Tibial nerve (tissue), 4 donors: Measurements from ENCODE around the gene SH3BP2. TPM values are rescaled to one million over a fixed set of nuclear protein-coding genes. Genes with fewer than 3 reads are reported as not detected.

Experiments used
- DNase-seq, 2 donors: peaks; one replicate each; pipeline ENCODE4 v3.0.0-alpha.2; 2019; ENCODE audit warnings: low spot score in 2 of 2
- H3K27ac ChIP-seq, 4 donors: fragments of 200-600 bp; sonication (generic) in 3 of 4; one replicate each; pipeline ENCODE4 v1.5.1; 2017 to 2019; ENCODE audit warnings: mild to moderate bottlenecking in 1 of 4
- H3K27me3 ChIP-seq, 2 donors: fragments of 200-600 bp; sonication (generic) in 1 of 2; one replicate each; pipeline versions ENCODE4 v1.5.1 to v1.6.0; 2017 to 2019
- H3K36me3 ChIP-seq, 3 donors: fragments of 200-600 bp; sonication (generic); one replicate each; pipeline ENCODE4 v1.5.1; 2018 to 2019
- H3K4me1 ChIP-seq, 4 donors: fragments of 200-600 bp; sonication (generic) in 3 of 4; one replicate each; pipeline ENCODE4 v1.5.1; 2017 to 2019
- H3K4me3 ChIP-seq, 4 donors: fragments of 200-600 bp; sonication (generic) in 3 of 4; one replicate each; pipeline ENCODE4 v1.5.1; 2017 to 2019; ENCODE audit warnings: mild to moderate bottlenecking in 1 of 4, moderate library complexity in 1 of 4
- H3K9me3 ChIP-seq, 4 donors: fragments of 200-600 bp; sonication (generic) in 3 of 4; one replicate each; pipeline ENCODE4 v1.5.1; 2017 to 2019
- EP300 ChIP-seq, 2 donors: sonication (generic); formaldehyde crosslinking; IDR thresholded peaks; one replicate each; pipeline ENCODE4 v1.6.1; 2017; ENCODE audit warnings: antibody characterized with exemption in 2 of 2, mild to moderate bottlenecking in 1 of 2
- POLR2A ChIP-seq, 2 donors: fragments of 450-650 bp; IDR thresholded peaks; one replicate each; pipeline ENCODE4 v1.6.1; 2017; ENCODE audit warnings: antibody characterized with exemption in 2 of 2, mild to moderate bottlenecking in 2 of 2, moderate library complexity in 2 of 2
- WGBS, 2 donors: methylation state at CpG; one replicate each; pipeline ENCODE4 v1.1.5; 2018; 5-methylcytosine and 5-hydroxymethylcytosine counted together
- total RNA-seq, 4 donors: library from RNA; depleted of rRNA; stranded (reverse); fragments of >200 nt; gene quantifications; one replicate each; pipeline ENCODE4 v1.1.0, GENCODE V29; 2016
- TF ChIP-seq, protein P1 (sequence below), 5 experiments: fragments of 200-600 bp in 3 of 5; fragments of 450-650 bp in 2 of 5; sonication (generic) in 3 of 5; IDR thresholded peaks; one replicate each; pipeline ENCODE4 v1.5.1; 2016 to 2019; ENCODE audit warnings: antibody characterized with exemption in 5 of 5, mild to moderate bottlenecking in 3 of 5, moderate library complexity in 2 of 5

SH3BP2 gene
- total RNA-seq, 4 donors from 2014 or later = 70.5 to 161 (median 77.8) TPM

DNA sequence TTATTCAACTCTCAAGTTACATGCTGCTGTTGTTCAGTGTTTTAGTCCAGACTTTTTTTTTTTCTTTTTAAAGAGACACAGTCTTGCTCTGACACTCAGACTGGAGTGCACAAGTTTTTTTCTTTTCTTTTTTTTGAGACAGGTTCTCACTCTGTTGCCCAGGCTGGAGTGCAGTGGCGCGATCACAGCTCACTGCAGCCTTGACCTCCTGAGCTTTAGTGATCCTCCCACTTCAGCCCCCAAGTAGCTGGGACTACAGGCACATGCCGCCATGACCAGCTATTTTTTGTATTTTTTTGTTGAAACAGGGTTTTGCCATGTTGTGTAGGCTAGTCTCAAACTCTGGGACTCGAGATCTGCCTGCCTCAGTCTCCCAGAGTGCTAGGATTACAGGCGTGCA lies 62.7 kb downstream of the SH3BP2 start:
- H3K36me3 ChIP-seq = peaks cover 0 to 24% (median 6%) of the 10 kb centered on the region in 3 donors
- peaks cover 0 to 96% (median 67%) of the 10 kb centered on the region in 4 donors for H3K4me1 ChIP-seq
- peak overlapping the region in 1 of 4 donors; percentile 13 for H3K27ac ChIP-seq
- TF ChIP-seq POLR2A (IDR thresholded peaks at IDR 0.05) (no peak), EP300 (IDR thresholded peaks at IDR 0.05) (no peak)
- TF ChIP-seq, protein P1, sequence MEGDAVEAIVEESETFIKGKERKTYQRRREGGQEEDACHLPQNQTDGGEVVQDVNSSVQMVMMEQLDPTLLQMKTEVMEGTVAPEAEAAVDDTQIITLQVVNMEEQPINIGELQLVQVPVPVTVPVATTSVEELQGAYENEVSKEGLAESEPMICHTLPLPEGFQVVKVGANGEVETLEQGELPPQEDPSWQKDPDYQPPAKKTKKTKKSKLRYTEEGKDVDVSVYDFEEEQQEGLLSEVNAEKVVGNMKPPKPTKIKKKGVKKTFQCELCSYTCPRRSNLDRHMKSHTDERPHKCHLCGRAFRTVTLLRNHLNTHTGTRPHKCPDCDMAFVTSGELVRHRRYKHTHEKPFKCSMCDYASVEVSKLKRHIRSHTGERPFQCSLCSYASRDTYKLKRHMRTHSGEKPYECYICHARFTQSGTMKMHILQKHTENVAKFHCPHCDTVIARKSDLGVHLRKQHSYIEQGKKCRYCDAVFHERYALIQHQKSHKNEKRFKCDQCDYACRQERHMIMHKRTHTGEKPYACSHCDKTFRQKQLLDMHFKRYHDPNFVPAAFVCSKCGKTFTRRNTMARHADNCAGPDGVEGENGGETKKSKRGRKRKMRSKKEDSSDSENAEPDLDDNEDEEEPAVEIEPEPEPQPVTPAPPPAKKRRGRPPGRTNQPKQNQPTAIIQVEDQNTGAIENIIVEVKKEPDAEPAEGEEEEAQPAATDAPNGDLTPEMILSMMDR (IDR thresholded peaks at IDR 0.05) = no peak
- no peaks in the 10 kb centered on the region for H3K27me3 ChIP-seq
- no peaks in the 10 kb centered on the region for H3K9me3 ChIP-seq
- WGBS, 2 donors = 85 to 88% methylated on average over 5 of the region's 5 CpGs
- DNase-seq = no peak
- no peak overlapping the region for H3K4me3 ChIP-seq

DNA sequence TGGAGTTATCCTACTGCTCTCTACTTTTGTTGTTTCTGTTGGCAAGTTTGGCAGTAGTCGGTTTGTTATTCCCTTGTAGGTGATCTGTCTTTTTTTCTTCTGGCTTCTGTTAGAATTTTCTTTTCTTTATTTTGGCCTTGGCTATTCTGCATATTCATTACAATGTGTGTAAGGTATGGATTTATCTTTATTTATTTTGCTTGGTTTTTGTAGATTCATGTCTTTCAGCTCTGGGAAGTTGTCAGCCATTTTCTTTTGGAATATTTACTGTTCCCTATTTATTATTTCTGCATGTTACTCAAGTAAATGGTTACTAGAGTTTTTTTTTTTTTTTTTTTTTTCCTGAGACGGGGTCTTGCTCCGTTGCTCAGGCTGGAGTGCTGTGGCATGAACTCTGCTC lies 63.4 kb downstream of the SH3BP2 start:
- 86 to 91% methylated on average over 3 of the region's 3 CpGs for WGBS, 2 donors
- TF ChIP-seq EP300 (IDR thresholded peaks at IDR 0.05) = no peak
- TF ChIP-seq POLR2A (IDR thresholded peaks at IDR 0.05) = no peak
- TF ChIP-seq, protein P1 (IDR thresholded peaks at IDR 0.05) = no peak
- Histone ChIP-seq H3K36me3 (peaks cover 0 to 24% (median 6%) of the 10 kb centered on the region in 3 donors), H3K27ac (peak overlapping the region in 1 of 4 donors; percentile 13), H3K4me1 (peaks cover 0 to 96% (median 70%) of the 10 kb centered on the region in 4 donors), H3K27me3 (no peaks in the 10 kb centered on the region), H3K9me3 (no peaks in the 10 kb centered on the region), H3K4me3 (no peak overlapping the region)
- no peak for DNase-seq

DNA sequence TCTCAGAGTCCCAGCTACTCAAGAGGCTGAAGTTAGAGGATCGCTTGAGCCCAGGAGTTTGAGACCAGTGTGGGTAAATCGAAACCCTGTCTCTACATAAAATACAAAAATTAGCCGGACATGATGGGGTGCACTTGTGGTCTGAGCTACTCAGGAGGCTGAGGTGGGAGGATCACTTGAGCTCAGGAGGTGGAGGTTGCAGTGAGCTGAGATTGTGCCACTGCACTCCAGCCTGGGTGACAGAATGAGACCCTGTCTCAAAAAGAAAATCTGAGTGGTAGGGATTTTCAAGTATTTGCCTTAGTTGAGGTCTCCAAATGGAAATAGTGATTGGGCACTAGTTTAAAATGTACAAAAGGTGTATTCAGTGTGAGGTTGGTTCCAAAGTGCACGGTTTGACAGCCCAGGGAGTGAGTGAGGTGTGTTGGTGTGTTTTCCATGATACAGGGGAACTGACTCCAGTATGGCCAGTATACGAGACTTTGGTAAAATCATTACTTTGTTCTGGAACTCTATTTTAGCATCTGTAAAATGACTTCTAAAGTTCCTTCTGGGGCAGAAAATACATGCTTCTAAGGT lies 64.6 kb downstream of the SH3BP2 start:
- Histone ChIP-seq H3K9me3 (no peaks in the 10 kb centered on the region), H3K27me3 (no peaks in the 10 kb centered on the region), H3K36me3 (peaks cover 0 to 24% (median 6%) of the 10 kb centered on the region in 3 donors), H3K4me3 (no peak overlapping the region), H3K4me1 (peaks cover 0 to 97% (median 71%) of the 10 kb centered on the region in 4 donors), H3K27ac (no peak overlapping the region)
- DNase-seq = no peak
- 93 to 95% methylated on average over 5 of the region's 5 CpGs for WGBS, 2 donors
- TF ChIP-seq POLR2A (IDR thresholded peaks at IDR 0.05) (no peak), EP300 (IDR thresholded peaks at IDR 0.05) (no peak)
- TF ChIP-seq, protein P1 (IDR thresholded peaks at IDR 0.05) = no peak

DNA sequence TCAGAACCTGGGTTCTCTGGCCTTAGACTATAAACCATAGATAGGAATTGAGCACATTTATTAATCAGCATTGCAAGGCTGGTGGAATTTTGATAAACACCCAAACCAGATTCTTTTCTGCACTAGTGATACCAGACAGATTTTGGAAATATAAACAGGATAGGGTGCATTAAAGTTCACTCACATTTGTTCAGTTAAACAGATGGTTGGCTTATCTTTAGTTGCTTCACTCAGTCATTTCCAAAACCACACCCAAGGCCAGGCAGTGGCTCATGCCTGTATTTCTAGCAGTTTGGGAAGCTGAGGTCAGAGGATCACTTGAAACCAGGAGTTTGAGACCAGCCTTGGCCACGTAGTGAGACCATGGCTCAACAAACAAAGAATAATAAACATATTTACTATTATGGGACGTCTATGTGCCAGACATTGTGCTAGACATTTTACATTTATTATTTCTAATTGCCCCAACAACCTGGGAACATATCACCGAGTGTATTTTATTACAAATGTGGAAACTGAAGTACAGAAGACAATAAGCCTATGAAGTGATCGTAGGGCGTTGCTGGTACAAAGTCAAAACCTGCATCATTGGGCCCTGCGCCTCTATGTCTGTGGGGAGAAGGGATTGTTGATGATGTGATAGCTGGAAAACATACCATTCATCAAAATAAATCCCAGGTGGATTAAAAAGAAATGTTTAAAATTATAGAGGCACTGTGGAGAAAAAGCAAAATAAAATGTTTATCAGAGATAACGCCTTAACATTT lies 65.7 kb downstream of the SH3BP2 start:
- H3K4me3 ChIP-seq = no peak overlapping the region
- H3K27ac ChIP-seq = peak overlapping the region in 3 of 4 donors; percentile 36 to 48 (median 41)
- WGBS, 2 donors = 43 to 54% methylated on average over 7 of the region's 7 CpGs
- H3K27me3 ChIP-seq = no peaks in the 10 kb centered on the region
- DNase-seq = no peak
- H3K9me3 ChIP-seq = no peaks in the 10 kb centered on the region
- H3K36me3 ChIP-seq = peaks cover 0 to 19% (median 6%) of the 10 kb centered on the region in 3 donors
- H3K4me1 ChIP-seq = peaks cover 0 to 97% (median 70%) of the 10 kb centered on the region in 4 donors
- TF ChIP-seq, protein P1 (IDR thresholded peaks at IDR 0.05) = no peak
- no peak for TF ChIP-seq POLR2A (IDR thresholded peaks at IDR 0.05)
- TF ChIP-seq EP300 (IDR thresholded peaks at IDR 0.05) = no peak

DNA sequence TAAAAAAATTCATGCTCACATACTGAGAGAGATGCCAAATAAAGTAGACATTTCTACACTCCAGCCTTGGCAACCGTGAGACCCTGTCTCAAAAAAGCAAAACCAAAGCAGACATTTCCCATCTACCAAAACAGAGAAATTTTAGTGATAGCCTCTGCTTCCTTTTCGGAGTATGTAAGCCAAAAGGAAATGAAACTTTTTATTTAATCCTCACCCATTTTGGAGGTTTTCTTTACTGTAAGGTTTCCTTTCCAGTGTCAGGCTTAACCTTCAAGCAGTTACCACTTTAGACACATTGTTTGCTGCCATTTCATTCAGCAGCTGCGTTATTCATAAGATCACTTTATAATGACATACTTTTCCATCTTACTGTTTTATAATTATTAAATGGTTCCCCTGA lies 66.6 kb downstream of the SH3BP2 start:
- 41 to 46% methylated on average over 3 of the region's 3 CpGs for WGBS, 2 donors
- Histone ChIP-seq H3K27ac (peak overlapping the region in 3 of 4 donors; percentile 36 to 41 (median 36)), H3K36me3 (peaks cover 0 to 10% (median 0%) of the 10 kb centered on the region in 3 donors), H3K27me3 (no peaks in the 10 kb centered on the region), H3K4me1 (peaks cover 0 to 97% (median 73%) of the 10 kb centered on the region in 4 donors), H3K4me3 (no peak overlapping the region), H3K9me3 (no peaks in the 10 kb centered on the region)
- DNase-seq = no peak
- TF ChIP-seq EP300 (IDR thresholded peaks at IDR 0.05) = no peak
- no peak for TF ChIP-seq POLR2A (IDR thresholded peaks at IDR 0.05)
- TF ChIP-seq, protein P1 (IDR thresholded peaks at IDR 0.05) = no peak
